ENCODE data around the gene PSTPIP1. TPM values are rescaled to one million over a fixed set of nuclear protein-coding genes. Genes with fewer than 3 reads are reported as not detected.

Gene PSTPIP1
- total RNA-seq, 2 experiments from 2014 or later: 238 to 241 TPM

DNA sequence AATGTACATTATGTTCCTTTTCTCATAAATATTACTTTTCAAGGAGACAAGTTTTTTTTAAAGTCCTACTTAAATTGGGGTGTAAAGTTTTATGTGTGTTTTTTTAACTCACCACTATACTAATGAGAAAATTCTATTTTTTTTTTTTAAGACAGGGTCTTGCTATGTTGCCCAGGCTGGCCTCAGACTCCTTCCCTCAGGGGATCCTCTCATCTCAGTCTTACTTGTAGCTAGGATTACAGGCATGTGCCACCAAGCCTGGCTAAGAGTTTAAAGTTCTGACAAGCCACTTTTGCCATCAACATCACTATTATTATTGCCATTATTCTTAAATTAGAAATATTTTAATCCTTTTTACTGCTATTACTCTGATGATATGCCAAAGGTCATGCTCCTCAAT is 68.3 kb downstream of the PSTPIP1 start:
- Mint-ChIP-seq H3K27me3 (no peaks in the 10 kb centered on the region), H3K27ac (no peak overlapping the region), H3K4me1 (peaks cover 17% of the 10 kb centered on the region), H3K36me3 (peaks cover 2% of the 10 kb centered on the region), H3K4me3 (no peak overlapping the region), H3K9me3 (no peaks in the 10 kb centered on the region)
- POLR2A ChIA-PET: no interaction called here
- ATAC-seq (ENCODE audit: low read depth) (no peak), DNase-seq (no peak)

DNA sequence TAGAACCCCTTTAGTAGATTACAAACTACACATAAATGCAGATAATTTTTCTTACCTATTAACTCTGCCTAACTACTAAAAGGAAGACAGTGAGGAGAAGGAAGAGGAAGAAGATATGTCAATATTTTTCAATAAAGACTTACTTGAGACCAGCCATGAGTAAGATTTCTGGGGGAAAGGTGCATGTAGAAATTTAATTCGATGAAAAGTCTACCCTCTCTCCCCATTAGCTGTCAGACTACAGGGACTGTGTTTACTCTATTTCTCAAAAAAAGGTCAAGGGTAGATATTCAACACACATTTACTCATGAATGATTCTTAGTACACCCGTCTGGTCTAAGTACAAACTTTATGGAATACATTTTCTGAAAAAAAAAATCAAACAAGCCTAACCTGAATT is 69.1 kb downstream of the PSTPIP1 start:
- H3K36me3 Mint-ChIP-seq: peaks cover 4% of the 10 kb centered on the region
- no peak overlapping the region for H3K27ac Mint-ChIP-seq
- DNase-seq (no peak), ATAC-seq (ENCODE audit: low read depth) (no peak)
- no peaks in the 10 kb centered on the region for H3K27me3 Mint-ChIP-seq
- no peaks in the 10 kb centered on the region for H3K9me3 Mint-ChIP-seq
- H3K4me3 Mint-ChIP-seq: no peak overlapping the region
- POLR2A ChIA-PET: interaction anchor here (0.6 kb wide), 1 partner anchor 100 kb away, joined by 3 read pairs; no protein-coding TSS in a partner anchor
- H3K4me1 Mint-ChIP-seq: peaks cover 19% of the 10 kb centered on the region

DNA sequence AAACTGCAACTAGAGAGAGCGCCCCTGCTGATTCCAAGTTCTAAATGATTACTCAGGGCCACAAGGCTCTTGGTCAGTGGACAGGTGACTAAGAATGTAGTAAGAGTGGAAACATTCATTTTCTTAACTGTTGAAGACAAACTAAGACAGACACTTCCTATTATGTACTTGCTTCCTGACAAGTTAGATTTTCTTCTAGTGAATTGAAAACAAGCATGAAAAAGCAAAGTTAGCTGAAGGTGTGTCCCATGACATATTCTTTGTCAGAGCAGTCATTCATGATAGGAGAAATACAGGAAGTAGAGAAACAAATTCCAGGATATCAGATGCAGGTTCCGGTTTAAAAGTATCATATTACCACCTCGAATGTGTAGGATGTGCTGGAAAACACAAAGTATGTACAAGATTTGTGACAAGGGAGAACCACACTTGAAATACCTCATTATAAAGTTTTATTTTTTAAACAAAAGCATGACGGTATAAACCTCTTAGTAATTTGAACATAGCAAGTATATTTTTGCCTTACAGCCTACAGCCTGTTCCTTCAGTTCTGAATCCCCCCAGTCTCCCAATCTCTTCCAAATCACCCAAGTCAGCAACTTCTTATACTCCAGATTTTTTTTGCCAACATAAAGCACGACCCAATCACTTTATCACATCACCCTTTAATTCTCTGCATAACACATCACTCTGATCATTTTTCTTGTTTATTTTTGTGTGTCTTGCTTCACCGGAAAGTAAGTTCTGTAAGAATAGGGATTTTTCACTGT is 69.8 kb downstream of the PSTPIP1 start:
- Mint-ChIP-seq H3K4me1 (peaks cover 19% of the 10 kb centered on the region), H3K27me3 (no peaks in the 10 kb centered on the region), H3K36me3 (peaks cover 4% of the 10 kb centered on the region), H3K27ac (no peak overlapping the region), H3K9me3 (no peaks in the 10 kb centered on the region), H3K4me3 (no peak overlapping the region)
- DNase-seq: no peak
- ATAC-seq (ENCODE audit: low read depth): no peak
- POLR2A ChIA-PET: no interaction called here

DNA sequence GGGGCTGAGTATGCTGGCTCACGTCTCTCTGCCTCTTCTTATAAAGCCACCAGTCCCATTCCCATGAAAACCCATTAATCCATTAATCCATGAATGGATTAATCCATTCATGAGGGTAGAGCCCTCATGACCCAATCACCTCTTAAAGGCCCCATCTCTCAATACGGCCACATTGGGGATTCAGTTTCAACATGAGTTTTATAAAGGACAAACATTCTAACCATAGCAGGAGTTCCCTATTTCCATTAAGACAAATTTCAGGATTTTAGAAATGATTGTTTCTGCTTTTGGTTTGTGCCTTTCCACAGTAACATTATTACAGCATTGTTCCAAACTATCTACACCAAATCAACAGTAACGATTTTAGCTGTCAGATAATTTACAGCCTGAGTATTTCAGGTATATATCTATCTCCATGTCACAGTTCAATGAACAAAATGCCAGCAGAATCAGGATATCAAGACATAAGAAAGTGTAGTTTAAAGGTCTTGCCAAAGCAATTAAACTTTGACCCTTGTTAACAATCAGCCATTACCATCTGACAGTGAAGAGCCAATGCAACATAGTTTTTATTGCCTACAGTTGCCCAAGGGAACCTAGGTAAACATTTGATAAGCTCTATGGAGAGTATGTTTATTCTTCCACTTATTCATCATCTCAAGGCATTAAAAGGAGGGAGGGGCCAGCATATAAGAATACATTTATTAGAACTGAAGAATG is 72.2 kb downstream of the PSTPIP1 start:
- POLR2A ChIA-PET: no interaction called here
- DNase-seq (no peak), ATAC-seq (ENCODE audit: low read depth) (no peak)
- Mint-ChIP-seq H3K4me3 (no peak overlapping the region), H3K9me3 (no peaks in the 10 kb centered on the region), H3K36me3 (peaks cover 4% of the 10 kb centered on the region), H3K4me1 (peaks cover 17% of the 10 kb centered on the region), H3K27ac (no peak overlapping the region), H3K27me3 (no peaks in the 10 kb centered on the region)

DNA sequence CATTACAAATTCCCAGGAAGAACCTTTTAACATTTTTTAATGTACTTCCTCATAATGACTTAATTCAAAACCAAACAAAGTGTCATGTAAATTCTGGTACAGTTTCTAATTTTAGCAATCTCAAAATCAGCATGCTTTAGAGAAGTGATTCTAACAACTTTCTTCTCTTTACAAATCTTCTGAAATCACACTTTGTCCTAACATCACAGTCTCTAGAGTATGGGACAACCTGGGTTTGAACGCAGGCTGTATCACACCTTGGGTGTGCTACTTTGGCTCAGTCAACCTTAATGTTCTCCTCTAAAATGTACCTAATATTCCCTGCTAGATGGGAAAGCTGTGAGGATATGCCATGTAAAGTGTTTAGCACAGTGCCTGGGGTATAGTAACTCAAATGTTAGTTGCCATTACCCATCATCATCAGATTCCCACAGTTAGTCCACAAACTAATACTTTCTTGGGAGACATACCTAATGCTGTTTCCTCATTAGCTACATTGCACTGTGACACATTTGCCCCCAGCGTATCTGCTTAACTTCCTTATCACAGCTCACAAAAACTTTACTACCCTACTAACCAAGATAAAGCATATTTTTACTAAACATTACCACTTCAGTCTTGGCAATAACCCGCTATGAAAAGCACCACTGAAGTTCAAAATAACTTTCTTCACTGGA is 72.9 kb downstream of the PSTPIP1 start:
- Mint-ChIP-seq H3K27me3 (no peaks in the 10 kb centered on the region), H3K9me3 (no peaks in the 10 kb centered on the region), H3K4me3 (no peak overlapping the region), H3K27ac (no peak overlapping the region), H3K4me1 (peaks cover 17% of the 10 kb centered on the region), H3K36me3 (peaks cover 4% of the 10 kb centered on the region)
- POLR2A ChIA-PET: no interaction called here
- DNase-seq (no peak), ATAC-seq (ENCODE audit: low read depth) (no peak)

DNA sequence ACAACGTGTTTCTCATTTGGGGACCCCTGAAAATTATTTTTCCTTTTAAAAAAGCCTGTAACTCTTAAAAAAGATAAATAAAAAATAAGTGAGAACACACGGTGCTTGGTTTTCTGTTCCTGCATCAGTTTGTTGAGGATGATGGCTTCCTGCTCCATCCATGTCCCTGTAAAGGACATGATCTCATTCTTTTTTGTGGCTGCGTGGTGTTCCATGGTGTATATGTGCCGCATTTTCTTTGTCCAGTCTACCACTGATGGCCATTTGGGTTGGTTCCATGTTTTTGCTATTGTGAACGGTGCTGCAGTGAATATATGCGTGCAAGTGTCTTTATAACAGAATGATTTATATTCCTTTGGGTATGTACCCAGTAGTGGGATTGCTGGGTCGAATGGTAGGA is 73.7 kb downstream of the PSTPIP1 start:
- H3K4me1 Mint-ChIP-seq: peaks cover 17% of the 10 kb centered on the region
- ATAC-seq (ENCODE audit: low read depth) (no peak), DNase-seq (no peak)
- no peaks in the 10 kb centered on the region for H3K9me3 Mint-ChIP-seq
- no peak overlapping the region for H3K27ac Mint-ChIP-seq
- H3K36me3 Mint-ChIP-seq: peaks cover 4% of the 10 kb centered on the region
- H3K4me3 Mint-ChIP-seq: no peak overlapping the region
- POLR2A ChIA-PET: no interaction called here
- H3K27me3 Mint-ChIP-seq: no peaks in the 10 kb centered on the region

DNA sequence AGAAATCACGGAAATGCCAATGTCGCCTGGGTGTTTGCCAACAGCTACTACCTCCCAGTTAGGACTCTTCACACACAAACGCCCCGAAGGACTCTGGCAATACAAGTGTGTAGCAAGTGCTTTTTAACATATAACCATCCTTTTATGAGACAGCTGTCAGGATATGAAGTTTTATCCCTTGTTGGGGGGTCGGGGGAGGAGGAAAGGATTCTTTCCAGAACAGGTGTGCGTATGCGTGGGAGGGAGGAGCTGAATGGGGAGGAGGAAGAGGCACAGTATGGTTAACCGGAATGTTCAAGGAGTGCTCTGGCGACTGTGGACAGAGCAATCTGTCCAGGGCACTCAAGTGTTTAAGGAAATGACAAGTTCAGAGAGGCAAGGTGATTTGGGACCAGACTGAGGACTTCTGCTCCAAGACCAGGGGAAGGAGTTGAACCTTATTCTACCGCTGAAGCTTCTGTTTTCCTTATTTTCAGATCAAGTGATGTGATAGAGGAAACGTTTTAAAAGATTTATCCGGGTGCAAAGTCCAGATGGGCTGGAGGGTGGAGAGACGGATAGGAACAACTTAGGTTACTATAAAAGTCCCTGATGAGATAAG is 74.7 kb downstream of the PSTPIP1 start:
- peaks cover 17% of the 10 kb centered on the region for H3K4me1 Mint-ChIP-seq
- H3K4me3 Mint-ChIP-seq: peak overlapping the region; percentile 76
- DNase-seq: no peak
- H3K27ac Mint-ChIP-seq: peak overlapping the region; percentile 56
- peaks cover 4% of the 10 kb centered on the region for H3K36me3 Mint-ChIP-seq
- POLR2A ChIA-PET: no interaction called here
- no peaks in the 10 kb centered on the region for H3K27me3 Mint-ChIP-seq
- no peaks in the 10 kb centered on the region for H3K9me3 Mint-ChIP-seq
- no peak for ATAC-seq (ENCODE audit: low read depth)

DNA sequence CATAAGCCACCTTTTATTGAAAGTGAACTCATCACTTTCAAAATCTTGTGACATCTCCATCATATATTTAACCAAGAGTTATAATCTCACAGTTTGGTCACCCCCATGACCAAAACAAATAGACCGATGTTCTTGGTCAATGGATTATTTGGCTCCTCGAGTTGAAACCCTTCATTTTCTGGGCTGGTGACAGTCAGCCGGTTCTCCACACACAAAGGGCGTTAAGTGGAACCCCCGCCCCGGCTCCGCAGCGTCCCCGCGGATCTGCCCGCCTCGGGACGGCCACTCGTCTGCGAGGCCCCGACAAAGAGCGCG is 75.2 kb downstream of the PSTPIP1 start:
- Mint-ChIP-seq H3K4me3 (peak overlapping the region; percentile 76), H3K4me1 (peaks cover 15% of the 10 kb centered on the region)
- DNase-seq: no peak

DNA sequence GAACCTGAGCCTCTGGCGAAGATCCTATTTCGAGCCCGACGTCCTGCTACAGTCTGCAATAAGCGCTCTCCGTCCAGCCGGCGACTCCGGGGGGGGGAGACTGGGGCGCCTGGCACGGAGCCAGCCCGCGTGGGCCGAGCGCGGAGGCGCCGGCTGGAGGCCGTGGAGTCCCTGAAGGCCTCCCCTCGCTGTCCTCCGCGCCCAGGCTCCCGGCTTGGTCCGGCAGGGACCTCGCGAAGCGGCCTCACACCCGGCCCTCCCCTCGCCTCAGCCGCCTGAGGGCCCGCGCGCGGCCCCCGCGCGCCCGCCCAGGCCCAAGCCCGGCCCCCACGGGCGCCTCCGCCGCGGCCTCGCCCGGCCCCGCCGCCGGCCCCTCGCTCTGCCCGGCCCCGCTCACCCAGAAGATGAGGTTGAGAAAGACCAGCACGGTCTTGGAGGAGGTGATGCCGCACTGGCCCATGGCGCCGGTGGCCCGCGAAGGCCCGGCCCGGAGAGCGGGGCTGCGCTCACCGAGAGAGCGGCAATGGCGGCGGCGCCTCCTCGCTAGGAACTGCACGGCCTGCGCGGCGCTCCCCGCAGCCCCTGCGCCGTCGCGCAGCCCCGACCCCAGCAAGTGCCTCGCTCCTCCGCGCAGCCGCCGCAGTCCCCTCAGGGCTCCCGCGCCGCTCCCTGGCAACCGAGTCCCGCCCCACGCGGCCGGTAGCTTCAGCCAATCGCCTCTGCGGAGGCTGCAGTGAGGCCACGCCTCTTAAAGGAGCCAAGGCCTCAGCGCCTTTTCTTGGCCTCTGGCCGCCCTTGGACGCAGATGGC is 75.8 kb downstream of the PSTPIP1 start, which contains the start of gene TSPAN3:
TSS of gene TSPAN3 (minus strand) at position 615 of the 810 bp plus-strand sequence. CDS start at position 460, 155 bp downstream.
- Mint-ChIP-seq H3K4me1 (peaks cover 15% of the 10 kb centered on the region), H3K4me3 (peak within 1 kb of the TSS; percentile 77), H3K9me3 (no peaks in the 10 kb centered on the region), H3K27ac (peak within 1 kb of the TSS; percentile 34), H3K36me3 (peaks cover 4% of the 10 kb centered on the region), H3K27me3 (peaks cover 4% of the 10 kb centered on the region)
- DNase-seq (peak; percentile 92), ATAC-seq (ENCODE audit: low read depth) (peak; percentile 98)
- POLR2A ChIA-PET: no interaction called here

More for the DNA sequence above, 75.2 kb downstream of the PSTPIP1 start:
- Mint-ChIP-seq H3K27ac (peak overlapping the region; percentile 30), H3K9me3 (no peaks in the 10 kb centered on the region), H3K36me3 (peaks cover 4% of the 10 kb centered on the region), H3K27me3 (peaks cover 2% of the 10 kb centered on the region)
- POLR2A ChIA-PET: no interaction called here
- no peak for ATAC-seq (ENCODE audit: low read depth)

DNA sequence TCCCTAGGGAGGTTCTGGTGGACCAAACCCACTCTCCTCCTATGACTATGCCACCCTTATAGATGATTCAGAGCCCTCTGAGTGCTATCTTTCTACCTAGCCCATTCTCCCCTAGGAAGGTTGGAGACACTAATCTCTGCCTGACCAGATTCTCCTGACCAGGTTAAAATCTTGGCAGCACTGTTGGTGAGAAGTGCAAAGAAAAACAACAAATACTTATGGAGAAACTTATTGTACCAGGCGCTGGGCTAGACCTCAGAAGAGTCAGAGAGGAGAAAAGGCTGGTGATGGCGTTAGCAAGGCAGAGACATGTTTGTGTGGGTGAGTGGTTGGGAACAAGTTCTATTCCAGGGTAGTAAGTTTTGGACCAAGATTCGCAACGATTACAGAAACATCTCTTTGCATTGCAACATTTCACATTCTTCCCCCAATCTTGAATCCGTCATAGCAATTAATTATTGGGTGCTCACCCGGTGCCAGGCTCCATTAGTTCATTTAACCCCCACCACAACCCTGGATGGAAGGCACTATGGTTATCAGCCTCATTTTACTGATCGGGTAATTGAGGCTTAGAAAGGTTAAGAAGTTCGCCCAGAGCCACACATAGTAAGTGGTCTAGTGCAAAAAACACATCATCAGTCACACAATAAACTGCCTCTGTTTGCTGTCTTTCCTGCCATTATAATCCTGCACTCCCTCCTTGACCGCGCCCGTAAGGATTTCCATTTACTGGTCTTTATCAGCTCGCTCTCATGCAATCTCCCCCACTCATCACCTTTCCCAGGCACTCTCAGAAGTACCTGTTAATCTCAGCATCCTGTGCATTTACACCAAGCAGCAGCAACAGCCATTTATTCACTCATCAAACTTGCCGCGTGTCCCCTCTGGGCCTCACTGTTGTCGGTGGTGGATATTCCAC is 76.6 kb downstream of the PSTPIP1 start:
- H3K27ac Mint-ChIP-seq: peak overlapping the region; percentile 34
- DNase-seq: no peak
- peak overlapping the region; percentile 77 for H3K4me3 Mint-ChIP-seq
- POLR2A ChIA-PET: no interaction called here
- peaks cover 4% of the 10 kb centered on the region for H3K27me3 Mint-ChIP-seq
- peaks cover 4% of the 10 kb centered on the region for H3K36me3 Mint-ChIP-seq
- H3K9me3 Mint-ChIP-seq: no peaks in the 10 kb centered on the region
- peaks cover 15% of the 10 kb centered on the region for H3K4me1 Mint-ChIP-seq
- no peak for ATAC-seq (ENCODE audit: low read depth)

DNA sequence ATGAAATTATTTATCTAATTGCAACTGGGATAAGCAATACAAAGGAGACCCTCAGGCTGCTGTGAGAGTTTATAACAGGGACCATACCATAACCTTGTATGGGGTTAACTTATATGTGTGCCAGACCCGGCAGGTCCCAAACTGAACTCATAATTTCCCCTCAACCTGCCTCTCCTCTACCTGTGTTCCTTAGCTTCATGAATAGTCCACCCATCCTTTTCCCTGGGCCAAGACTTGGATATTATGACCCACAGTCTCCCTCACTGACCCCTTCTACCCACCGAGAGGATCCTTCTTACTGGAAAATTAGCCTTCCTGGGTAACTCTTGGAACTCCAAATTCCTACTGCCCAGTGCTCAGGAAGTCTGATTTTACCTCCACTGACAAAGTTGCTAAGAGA is 79.4 kb downstream of the PSTPIP1 start:
- no peak for ATAC-seq (ENCODE audit: low read depth)
- POLR2A ChIA-PET: interaction anchor here (0.7 kb wide), 1 partner anchor 18 kb away, joined by 3 read pairs; no protein-coding TSS in a partner anchor
- no peaks in the 10 kb centered on the region for H3K9me3 Mint-ChIP-seq
- no peak overlapping the region for H3K27ac Mint-ChIP-seq
- H3K27me3 Mint-ChIP-seq: peaks cover 4% of the 10 kb centered on the region
- no peak overlapping the region for H3K4me3 Mint-ChIP-seq
- H3K4me1 Mint-ChIP-seq: peaks cover 9% of the 10 kb centered on the region
- DNase-seq: no peak
- H3K36me3 Mint-ChIP-seq: no peaks in the 10 kb centered on the region

DNA sequence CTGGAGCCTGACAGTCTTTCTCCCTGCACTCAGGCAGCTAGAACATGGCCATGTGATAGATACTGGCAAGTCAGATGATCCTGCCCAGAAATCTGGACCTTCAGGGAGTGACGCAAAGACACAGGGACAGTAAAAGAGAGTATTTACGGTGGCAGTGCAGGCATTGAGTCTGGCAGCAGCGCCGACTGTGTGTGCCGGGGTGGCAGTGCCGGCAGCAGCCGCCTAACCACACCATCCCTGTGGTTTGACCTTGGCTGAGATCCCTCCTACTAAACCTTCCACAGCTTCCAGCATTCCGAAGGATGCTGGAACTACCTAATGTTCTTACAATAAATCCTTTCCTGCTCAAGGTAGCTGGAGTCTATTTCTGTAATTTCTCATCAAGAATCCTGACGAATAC is 80.6 kb downstream of the PSTPIP1 start:
- no peak for ATAC-seq (ENCODE audit: low read depth)
- Mint-ChIP-seq H3K4me3 (no peak overlapping the region), H3K27me3 (peaks cover 4% of the 10 kb centered on the region), H3K27ac (no peak overlapping the region), H3K36me3 (no peaks in the 10 kb centered on the region), H3K9me3 (no peaks in the 10 kb centered on the region), H3K4me1 (peaks cover 4% of the 10 kb centered on the region)
- POLR2A ChIA-PET: no interaction called here
- DNase-seq: no peak
